ENCODE results near the gene MYH7.
A peak's percentile ranks its signal among the peaks of the same experiment; 100 is the strongest.
"Not testable (repeated sequence)": the region's sequence is repeated elsewhere in the genome, so short reads cannot be mapped to it uniquely, and the experiment has no call there.

The MYH7 gene

DNA sequence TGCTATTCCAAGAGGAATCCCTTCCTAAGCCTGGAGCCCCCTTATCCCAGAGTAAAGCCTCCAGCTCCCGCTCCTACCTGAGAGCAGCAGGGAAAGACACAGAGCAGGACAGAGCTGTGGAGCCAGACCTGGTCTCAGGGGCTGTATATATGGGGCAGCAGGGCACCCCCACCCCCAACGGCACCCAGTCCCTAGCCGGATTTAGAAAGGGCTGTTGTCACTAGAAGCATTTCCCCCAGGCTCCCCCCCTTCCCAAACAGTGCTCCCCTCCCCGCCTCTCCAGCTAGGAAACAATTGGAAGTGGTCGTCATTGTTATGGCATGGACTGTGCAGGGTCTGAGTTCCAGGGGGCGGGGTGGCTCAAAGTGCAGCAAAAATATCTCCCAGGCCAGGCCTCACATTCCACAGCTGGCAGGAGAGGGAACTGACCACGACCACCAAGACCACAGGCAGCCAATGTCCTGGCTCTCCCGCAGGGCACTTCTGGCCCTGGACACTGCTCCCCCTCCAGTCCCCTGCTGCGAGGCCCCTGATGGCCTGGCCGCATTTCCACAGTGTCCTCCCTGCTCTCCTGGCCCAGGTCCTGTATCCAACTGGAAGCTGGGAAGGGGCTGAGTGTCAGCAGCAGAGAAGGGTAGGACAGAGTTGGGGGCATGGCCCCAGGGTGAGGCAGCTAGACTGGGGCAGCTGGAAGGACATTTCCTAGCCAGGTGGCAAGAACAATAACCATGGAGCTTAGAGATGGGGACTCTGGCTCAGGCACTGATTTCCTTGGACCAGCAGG lies at the start of gene MYH7:
Gene MYH7 (minus strand): TSS at position 118 of the 784 bp plus-strand sequence. CDS start 1,928 bp downstream, outside the sequence.
- DNase-seq, result no peak

DNA sequence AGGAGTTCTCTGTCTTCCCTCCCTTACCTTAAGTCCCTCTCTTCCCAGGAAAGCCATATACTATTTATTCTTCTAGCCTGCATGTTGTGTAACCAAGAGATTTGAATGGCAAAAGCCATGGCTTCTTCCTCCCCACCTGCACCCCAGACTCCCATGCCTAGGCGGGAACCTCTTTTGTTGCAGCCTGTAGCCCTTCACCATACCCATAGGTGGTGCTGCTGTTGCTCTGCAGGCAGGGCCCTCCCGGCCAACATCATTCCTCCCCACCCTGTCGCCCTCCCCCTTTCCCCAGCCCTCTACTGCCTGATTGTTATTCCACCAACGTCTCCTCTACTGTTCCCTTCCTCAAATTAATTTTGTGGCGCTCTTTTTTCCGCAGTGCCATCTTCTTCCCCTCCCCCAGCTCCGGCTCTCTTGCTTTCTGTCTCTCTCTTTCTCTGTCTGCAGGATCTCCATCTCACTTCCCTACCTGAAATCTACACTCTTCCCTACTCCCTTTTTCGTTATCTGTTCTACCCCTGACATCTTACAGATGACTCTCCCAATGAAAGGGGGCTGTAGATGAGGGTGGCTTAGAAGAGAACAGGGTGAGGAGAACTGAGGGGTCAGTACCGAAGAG lies 47.9 kb upstream of the MYH7 start:
- DNase-seq, result peak; percentile 62

DNA sequence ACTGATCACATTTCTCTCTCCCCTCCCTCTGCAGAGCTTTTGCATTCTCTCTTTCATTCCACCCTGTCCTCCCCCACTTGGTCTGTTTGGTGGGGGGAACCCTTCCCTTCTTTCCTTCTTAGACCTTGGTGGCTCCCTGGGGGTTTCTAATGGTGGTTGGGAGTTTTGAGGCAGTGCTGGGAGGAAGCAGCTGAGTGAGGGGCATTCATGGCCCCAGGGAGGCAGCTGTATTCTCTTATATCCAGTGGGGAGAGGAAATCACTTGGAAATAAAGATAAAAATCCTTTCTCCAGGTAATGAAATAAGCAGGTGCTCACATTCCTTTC lies 47.3 kb upstream of the MYH7 start:
- DNase-seq, result no peak

DNA sequence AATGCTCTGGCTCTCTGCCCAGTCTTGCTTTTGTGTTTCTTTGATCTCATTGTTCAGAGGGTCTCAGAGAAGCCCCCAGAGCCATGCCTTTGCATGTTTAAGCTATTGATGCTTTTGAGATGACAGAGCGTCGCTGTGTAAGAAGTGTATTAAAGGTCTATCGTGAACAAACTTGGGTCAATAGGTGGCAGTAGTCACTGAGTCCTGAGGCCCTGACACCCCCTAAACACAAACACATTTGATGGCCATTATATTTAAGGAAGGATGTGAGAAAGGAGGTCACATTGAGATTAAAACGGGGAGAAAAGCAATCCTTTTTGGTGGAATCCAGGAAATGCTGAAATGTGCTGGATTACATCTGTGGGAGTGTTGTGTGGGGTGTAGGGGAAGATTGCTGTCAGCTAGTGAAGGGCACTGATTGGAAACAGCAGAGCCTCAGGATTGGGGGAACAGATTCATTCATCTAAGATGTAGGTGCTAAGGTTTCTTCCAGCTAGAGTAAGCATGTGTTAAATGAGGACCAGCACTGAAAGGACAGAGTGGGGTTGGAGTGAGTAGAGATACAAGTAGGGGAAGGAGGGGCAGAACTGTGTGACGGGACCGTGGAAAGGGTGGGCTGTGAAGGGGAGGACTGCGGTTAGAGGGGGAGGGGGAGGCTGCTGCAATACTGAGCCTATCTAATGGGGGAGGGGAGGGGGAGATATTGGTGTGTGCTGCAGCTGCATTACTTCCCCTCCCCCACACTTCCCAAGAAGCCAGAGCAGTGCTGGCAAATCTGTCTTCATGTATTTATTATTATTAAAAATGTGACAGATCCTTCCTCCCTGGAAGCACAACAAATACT lies 46.7 kb upstream of the MYH7 start:
- peak; percentile 4 for DNase-seq

DNA sequence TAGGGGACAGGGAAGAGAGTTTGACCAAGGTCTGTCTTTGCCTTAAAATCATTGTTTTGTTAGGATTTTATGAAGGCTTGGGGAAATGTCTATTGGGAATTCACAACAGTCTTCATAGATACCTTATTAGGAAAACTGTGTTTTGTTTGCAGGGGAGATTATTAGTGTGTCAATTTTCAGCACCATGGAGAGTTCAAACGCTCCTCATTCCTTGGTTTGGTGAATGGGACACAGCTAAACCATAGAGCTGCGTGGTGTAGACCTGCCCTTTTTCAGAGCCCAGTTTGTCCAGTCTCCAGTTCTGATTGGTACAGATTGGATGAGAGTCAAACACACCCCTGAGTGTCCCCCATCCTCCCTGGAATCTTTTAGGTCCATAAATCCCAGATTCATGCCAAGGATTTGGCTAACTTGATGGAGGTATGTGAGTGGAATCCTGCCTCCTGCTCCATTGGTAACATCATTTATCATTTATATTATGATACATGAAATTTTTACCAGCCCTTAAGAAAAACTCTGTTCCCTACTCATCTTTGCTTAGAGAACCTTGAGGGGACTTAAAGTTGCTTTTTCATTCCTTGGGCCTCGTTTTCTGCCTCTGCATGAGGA lies 46.0 kb upstream of the MYH7 start:
- no peak for DNase-seq

DNA sequence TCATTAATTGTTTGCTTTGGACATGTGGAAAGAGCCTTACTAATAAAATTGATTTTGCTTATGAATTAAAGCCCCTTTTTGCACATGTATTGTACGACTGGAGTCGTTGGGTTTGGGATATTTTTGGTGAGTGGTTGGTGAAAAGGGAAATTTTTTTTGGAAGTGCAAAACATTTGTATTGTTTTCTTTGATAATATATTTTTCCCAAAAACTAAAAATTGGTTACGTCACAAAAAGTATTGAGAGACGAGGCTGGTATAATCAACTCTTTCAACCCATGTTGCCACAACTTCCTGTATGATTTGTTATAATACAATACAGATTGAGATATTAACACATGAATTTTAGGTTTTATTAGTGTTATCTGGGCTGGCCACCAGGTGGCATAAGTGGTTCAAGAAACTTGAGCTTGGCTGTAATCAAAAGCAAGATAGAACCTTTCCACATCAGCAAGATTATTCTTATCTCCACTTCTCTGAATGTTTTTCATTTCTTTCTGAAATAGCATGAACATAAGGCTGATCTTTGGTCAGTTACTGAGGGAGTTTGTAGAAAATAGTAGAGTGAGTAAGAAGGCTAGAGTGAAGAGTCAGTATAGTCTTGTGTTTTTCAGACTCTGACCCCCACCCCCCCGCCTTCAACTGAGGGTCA lies 42.8 kb upstream of the MYH7 start:
- DNase-seq, result peak; percentile 45

DNA sequence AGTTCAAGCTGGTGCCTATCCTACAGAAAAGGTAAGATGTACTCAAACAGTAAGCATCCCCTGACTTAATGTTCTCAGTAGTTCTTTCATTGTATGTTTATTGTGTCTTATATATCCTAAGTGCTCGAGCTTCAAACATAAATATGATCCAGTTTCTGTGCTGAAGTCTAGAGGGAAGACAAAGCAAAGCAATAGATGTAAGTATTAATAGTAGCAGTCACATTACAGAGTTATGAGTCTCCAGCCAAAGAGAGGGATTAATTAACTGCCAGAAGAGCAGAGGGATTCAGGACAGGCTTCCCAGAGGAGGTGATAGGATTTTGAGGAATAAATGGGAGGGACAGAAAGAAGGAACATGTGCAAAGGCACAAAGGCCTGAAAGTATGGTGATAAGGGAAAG lies 35.5 kb upstream of the MYH7 start:
- DNase-seq, result no peak

DNA sequence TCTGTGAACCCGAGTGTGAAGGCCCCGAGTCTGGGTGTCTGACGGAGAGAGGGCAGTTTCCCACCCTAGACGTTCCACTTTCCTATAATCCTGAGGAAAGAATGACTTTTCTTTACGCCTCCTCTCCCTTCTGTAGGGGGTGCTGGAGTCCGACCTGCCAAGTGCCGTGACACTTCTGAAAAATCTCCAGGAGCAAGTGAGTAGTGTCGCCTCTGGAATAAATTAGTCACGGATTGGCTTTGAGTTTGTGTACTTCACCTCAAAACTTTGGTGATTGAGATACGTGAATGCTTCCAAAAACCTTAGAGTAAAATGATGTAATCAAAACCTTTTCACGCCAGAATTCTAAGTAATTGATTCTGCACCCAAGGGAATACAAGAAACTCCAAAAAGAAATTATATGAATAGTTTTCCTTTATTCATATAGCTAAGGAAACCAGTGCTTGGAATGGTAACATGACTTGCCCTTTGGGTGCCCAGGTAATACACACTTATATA lies 34.5 kb upstream of the MYH7 start:
- DNase-seq, result no peak

DNA sequence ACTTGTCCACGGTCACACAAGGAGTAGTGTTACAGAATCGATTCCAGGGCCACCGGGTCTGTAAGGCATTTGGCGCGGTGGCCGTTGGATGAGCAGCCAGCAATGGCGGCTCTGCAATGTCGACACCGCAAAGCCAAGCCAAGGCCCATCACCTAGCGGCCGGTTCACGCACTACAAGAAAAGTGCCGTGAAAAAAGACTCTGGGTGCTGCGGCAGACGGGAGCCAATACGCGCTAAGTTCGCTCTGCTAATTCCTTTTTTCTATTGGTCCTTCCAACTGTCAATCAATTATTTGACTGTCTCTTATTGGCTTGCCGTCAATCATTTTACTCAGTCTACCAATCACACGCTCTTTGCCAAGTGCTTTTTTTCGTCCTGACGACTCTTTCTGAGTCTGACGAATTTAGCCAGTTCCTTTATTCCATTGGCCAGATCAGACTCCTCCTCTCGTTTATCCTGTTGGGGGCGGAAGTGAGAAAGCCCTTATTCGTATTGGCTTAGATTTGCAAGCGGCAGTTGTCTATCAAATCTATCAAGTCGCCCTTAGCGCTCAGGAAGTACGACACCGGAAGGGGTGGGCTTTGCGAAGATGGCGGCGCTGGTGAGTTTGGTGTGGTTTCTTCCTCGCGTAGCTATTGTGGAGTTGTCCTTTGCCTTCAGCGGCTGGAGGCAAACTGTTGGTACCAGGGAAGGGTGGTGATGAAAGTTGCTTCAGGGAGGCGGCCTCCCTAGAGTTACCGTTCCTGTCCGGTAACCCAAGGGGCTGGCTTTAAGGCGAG lies 33.9 kb upstream of the MYH7 start, which contains the start of gene NGDN:
Gene NGDN (plus strand): TSS at position 577 of the 779 bp plus-strand sequence. CDS start 13 bp downstream, at position 590.
- DNase-seq, result peak; percentile 100

DNA sequence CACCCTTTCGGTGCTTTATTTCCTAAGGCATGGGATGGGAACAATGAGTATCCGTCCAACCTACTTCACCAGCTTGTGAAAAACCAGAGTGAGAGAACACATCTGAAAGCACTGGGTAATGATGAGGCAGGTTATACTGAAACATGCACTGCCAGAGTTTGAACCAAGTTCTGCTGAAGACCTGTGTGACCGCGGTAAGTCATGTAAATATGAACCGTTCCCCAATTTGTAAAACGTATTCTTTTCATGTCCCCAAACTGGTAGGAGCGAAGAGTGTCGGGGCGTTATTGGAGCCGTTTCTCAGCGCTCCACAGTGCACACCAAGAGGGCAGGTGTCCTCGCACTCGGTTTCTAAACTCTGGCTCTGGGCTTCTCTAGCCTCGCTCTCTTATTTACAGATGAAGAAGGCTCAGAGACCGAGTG lies 33.3 kb upstream of the MYH7 start:
- DNase-seq, result peak; percentile 48

DNA sequence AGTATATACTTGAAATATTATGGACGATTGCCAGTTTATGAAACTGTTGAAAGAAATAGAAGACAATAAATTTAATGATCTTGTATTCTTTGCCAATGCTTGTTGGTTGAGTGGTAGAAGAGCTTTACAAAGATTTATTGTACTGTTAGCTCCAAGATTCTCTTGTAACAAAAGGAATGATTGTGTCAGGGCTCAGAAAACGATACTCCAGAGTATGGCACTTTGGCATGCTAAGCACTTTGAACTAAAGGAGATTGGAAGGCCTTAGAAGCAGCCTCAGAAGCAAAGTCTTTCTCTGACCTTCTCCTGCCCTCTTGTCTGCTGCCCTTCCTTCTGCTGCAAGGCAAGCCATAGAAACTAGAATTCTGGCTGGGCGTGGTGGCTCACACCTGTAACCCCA lies 29.8 kb upstream of the MYH7 start:
- no peak for DNase-seq

DNA sequence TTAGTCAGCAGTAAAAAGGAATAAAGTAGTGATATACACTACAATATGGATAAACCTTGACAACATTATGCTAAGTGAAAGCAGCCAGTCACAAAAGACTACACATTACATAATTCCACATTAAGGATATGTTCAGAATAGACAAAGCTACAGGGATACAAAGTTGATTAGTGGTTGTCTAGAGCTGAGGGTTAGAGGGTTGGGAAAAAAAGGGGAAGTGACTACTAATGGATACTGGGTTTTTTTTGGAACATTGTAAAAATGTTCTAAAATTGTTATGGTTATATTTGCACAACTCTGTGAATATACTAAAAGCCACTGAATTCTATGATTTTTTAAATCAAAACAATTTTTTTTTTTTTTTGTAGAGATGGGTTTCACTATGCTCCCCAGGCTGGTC lies 29.2 kb upstream of the MYH7 start:
- DNase-seq, result no peak

DNA sequence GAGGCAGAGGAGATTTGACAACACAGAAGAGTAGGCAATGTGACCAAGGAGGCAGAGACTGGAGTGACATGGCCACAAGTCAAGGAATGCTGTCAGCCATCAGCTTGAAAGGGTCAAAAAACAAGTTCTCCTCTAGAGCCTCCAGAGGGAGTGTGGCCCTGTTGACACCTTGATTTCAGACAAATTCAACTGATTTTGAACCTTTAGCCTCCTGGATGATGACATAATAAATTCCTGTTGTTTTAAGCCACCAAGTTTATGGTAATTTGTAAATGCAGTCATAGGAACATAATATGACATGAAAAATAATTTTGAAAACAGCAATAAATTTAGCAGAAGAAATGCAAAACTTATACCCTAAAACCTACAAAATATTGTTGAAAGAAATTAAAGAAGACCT lies 25.5 kb upstream of the MYH7 start:
- no peak for DNase-seq

DNA sequence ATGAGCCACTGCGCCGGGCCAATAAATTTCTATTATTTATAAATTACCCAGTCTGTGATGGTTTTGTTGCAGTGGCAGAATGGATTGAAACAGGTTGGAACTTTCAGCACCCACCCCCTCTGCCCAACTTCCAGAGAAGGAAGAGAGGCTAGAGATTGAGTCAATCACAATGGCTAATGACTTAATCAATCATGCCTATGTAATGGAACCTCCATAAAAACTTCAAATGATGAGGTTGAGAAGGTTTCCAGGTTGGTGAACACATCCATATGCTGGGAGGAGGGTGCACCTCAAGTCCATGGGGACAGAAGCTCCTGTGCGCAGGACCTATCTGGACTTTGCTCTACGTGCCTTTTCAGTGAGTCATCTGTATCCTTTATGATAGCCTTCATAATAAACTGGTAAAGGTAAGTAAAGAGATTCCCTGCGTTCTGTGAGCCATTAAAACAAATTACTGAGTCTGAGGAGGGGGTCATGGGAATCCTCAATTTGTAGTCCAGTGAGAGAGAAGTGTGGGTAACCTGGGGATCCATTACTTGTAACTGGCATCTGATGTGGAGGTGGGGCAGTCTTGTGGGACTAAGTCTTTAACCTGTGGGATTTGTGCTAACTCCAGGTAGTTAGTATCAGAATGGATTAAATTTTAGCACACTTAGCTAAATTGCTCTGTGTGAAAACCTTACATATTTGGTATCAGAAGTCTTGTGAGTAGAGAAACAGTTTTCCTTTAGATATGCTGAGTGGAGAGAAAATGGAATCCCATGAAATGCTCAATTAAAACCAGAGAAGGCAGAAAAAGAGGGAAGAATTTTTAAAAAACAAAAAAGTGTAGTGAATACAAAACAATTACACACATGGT lies 22.4 kb upstream of the MYH7 start:
- DNase-seq, result no peak

DNA sequence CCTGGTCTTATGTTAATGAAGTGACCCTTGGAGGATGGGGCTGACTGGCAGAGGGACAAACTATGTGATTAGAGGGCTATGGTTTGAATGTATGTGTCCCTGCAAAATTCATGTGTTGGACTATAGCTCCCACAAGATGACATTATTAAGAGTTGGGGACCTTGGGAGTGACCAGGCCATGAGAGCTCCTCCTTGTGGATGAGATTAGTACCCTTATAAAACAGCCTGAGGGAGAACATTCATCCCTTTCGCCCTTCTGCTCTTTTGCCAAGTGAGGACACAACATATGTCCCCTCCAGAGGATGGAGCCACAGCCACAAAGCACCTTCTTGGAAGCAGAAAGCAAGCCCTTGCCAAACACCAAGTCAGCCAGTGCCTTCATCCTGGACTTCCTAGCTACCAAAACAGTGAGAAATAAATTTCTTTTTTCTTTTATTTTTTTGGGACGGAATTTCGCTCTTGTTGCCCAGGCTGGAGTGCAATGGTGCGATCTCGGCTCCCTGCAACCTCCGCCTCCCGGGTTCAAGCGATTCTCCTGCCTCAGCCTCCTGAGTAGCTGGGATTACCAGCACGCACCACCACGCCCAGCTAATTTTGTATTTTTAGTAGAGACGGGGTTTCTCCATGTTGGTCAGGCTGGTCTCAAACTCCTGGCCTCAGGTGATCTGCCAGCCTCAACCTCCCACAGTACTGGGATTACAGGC lies 21.6 kb upstream of the MYH7 start:
- DNase-seq, result not testable (repeated sequence)

DNA sequence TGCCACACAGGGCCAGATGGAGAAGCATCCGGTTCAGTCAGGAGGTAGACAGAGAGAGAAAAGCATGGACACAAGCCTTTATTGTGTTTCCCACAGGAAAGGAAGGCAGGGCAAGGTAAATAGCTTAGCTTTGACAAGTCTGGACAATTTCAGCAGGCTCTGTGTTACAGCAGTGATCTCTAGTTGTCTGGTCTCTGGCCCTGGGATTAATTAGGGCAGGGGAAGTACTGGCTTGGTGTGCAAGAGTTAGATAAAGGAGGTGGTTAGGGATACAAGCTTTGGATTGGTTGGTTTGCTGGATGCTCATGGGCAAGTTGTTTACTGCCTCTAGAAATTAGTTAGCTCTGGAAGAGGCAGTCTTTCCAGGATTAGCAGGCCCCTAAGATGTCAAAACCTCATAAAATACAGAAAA lies 19.0 kb upstream of the MYH7 start:
- peak; percentile 32 for DNase-seq

DNA sequence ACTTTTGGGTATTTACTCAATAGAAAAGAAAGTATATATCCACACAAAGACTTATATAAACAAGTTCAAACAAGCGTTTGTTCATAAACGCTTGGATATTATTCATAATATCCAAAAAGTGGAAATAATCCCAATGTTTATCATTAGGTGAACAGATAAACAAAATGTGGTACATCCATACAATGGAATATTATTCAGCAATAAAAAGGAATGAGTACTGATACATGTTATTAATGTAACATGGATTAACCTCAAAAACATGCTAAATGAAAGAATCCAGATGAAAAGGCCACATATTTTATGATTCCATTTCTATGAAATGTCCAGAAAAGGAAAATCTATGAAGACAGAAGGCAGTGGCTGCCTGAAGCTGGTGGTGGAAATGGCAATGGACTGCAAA lies 16.8 kb upstream of the MYH7 start:
- DNase-seq, result no peak

DNA sequence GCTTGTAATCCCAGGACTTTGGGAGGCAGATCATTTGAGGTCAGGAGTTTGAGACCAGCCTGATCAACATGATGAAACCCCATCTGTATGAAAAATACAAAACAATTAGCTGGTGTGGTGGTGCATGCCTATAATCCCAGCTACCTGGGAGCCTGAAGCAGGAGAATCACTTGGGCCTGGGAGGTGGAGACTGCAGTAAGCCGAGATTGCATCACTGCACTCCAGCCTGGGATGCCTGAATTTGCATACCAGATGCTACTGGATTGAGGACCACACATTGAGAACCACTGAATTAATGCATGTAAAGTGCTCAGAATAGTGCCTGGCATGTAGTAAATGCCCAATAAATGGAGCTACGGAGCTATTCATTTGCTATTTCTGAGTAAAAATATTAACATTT lies 14.9 kb upstream of the MYH7 start:
- DNase-seq, result no peak

DNA sequence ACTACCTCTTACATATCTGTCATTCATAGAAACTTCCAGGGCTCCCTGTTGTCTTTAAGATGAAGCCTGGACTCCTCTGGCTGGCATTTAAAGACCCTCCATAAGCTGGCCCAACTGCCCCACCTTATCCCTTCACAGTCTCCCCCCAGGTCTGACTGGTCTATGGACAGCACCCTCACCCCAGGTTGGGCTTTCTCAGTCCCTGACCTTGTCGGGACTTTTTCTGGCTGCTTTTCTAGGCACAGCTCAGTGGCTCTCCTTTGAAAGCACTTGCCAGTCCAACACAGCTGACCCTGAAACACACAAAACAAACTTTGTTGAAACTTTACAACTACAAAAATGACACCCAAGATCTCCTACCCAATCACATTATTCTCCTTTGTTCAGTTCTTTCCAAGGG lies 13.9 kb upstream of the MYH7 start:
- no peak for DNase-seq

All from DMS153 (cell line).